NCI-H1417 treated with DMSO at 0.1 percent for 48 hours (cell line): ENCODE measurements around the gene PCDHA7.
A peak's percentile ranks its signal among the peaks of the same experiment; 100 is the strongest.
"Not testable (repeated sequence)": the region's sequence is repeated elsewhere in the genome, so short reads cannot be mapped to it uniquely, and the experiment has no call there.

Experiments used
- DNase-seq: peaks from one replicate; lab custom pipeline; 2025; lab: John Stamatoyannopoulos, UW

Gene PCDHA7

GRCh38 chr5:140823475-140823874 is 10.6 kb upstream of the PCDHA7 start:
- no peak for DNase-seq

GRCh38 chr5:140827704-140828361 is 6.2 kb upstream of the PCDHA7 start, which contains the start of gene PCDHA6:
PCDHA6 (plus strand) TSS chr5:140827960; CDS start chr5:140828092, 132 bp downstream.
- peak; percentile 78 for DNase-seq

- DNase-seq = peak; percentile 2
Observed at GRCh38 chr5:140828362-140828737, 5.7 kb upstream of the PCDHA7 start.

GRCh38 chr5:140829511-140830501 is 4.3 kb upstream of the PCDHA7 start:
- not testable (repeated sequence) for DNase-seq

GRCh38 chr5:140834439-140835008 is 455 bp downstream of the PCDHA7 start:
- not testable (repeated sequence) for DNase-seq

- DNase-seq = no peak
Observed at GRCh38 chr5:140835622-140836510, 1.8 kb downstream of the PCDHA7 start.

GRCh38 chr5:140840978-140841962 is 7.2 kb downstream of the PCDHA7 start, which contains the start of gene PCDHA8:
PCDHA8 (plus strand) TSS chr5:140841187; CDS start chr5:140841322, 135 bp downstream.
- no peak for DNase-seq

GRCh38 chr5:140842798-140843733 is 9.0 kb downstream of the PCDHA7 start:
- no peak for DNase-seq

GRCh38 chr5:140848139-140849102 is 14.4 kb downstream of the PCDHA7 start, which contains the start of gene PCDHA9:
PCDHA9 (plus strand) TSS chr5:140848382; CDS start chr5:140848496, 114 bp downstream.
- not testable (repeated sequence) for DNase-seq

GRCh38 chr5:140849831-140850634 is 16.0 kb downstream of the PCDHA7 start:
- not testable (repeated sequence) for DNase-seq

GRCh38 chr5:140855772-140856674 is 22.0 kb downstream of the PCDHA7 start, which contains the start of gene PCDHA10:
PCDHA10 (plus strand) TSS chr5:140855897; CDS start chr5:140856049, 152 bp downstream.
- no peak for DNase-seq

- DNase-seq = no peak
Observed at GRCh38 chr5:140857177-140857986, 23.3 kb downstream of the PCDHA7 start.

GRCh38 chr5:140857987-140858240 is 23.8 kb downstream of the PCDHA7 start:
- DNase-seq = no peak

GRCh38 chr5:140862441-140863295 is 28.6 kb downstream of the PCDHA7 start:
- DNase-seq = no peak
